ENCODE results near the gene KLF17. TPM values are rescaled to one million over a fixed set of nuclear protein-coding genes. Genes with fewer than 3 reads are reported as not detected.

The KLF17 gene
- polyA plus RNA-seq, 1 donor (not counting 4 experiments of a cell fraction or from before 2014, with no cell fraction given), result not detected

DNA sequence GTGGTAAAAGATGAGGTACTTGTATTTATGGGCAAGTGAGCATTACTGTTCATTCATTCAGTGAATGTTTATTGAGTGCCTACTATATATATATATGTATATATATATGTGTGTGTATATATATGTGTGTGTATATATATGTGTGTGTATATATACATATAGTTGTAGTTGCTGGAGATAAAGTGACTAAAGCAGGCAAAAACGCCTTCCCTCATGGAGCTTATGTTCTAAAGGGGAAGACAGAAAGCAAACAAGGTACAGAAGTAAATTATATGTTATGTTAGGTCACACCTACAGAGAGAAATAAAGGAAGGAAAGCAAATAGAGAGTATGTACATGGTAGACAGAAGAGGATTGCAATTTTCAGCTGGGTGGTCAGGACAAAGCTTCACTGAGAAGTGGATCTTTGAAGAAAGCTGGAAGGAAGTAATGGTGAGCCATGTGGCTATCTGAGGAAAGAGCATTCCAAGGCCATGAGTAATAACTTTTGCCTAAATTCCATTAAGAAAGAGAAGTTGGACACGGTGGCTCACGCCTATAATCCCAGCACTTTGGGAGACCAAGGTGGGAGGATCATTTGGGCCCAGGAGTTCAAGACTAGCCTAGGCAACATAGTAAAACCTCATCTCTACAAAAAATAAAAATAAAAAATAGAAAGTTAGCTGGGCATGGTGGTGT lies 33.5 kb upstream of the KLF17 start:
- FAIRE-seq, result peak; percentile 39
- TF ChIP-seq EZH2 (IDR thresholded peaks at IDR 0.05; ENCODE audit: low read length), result no peak
- TF ChIP-seq, protein P1, sequence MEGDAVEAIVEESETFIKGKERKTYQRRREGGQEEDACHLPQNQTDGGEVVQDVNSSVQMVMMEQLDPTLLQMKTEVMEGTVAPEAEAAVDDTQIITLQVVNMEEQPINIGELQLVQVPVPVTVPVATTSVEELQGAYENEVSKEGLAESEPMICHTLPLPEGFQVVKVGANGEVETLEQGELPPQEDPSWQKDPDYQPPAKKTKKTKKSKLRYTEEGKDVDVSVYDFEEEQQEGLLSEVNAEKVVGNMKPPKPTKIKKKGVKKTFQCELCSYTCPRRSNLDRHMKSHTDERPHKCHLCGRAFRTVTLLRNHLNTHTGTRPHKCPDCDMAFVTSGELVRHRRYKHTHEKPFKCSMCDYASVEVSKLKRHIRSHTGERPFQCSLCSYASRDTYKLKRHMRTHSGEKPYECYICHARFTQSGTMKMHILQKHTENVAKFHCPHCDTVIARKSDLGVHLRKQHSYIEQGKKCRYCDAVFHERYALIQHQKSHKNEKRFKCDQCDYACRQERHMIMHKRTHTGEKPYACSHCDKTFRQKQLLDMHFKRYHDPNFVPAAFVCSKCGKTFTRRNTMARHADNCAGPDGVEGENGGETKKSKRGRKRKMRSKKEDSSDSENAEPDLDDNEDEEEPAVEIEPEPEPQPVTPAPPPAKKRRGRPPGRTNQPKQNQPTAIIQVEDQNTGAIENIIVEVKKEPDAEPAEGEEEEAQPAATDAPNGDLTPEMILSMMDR (optimal IDR thresholded peaks at IDR 0.05 in 1 of 3, IDR thresholded peaks at IDR 0.05 in 1 of 3, conservative IDR thresholded peaks at IDR 0.05 in 1 of 3; ENCODE audit: extremely low read depth in 1 of 3, insufficient read depth in 2 of 3, low read length in 3 of 3), result no peak

DNA sequence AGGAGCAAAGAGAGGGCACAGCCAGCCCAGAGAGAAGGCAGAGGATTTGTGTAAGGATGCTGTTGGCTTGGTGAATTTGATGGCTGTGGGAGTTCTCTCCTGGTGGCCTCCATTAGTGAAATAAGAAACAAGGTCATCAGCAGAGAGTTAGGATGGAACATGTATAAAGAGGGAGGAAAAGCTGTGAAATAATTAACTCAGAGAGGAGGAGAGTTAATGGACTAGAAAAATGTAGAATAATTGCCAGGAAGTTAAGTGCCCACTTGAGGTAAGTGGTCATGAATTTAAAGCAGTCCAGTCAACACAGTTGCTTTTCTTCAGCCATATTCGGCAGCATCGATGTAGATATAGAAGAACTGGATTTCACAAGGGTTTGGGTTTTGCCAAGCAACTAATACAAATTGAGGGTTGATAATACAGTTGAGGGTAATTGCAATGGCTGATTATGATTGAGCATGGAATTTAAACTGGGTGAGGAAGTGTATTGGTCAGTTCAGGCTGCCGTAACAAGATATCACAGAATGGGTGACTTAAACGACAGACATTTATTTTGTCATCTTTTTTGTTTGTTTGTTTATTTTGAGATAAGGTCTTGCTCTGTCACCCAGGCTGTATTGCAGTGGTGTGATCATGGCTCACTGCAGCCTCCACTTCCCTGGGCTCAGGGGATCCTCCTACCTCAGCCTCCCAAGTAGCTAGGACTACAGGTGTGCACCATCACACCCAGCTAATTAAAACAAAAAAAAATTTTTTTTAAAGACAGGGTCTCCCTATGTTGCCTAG lies 31.7 kb upstream of the KLF17 start:
- Histone ChIP-seq H3K36me3 (ENCODE audit: control insufficient read depth in 2 of 2, extremely low read depth in 1 of 2, insufficient read depth in 2 of 2, low read length in 2 of 2) (no peaks in the 10 kb centered on the region), H3K27me3 (ENCODE audit: control insufficient read depth, extremely low read depth, insufficient read depth, low read length) (peaks cover 3% of the 10 kb centered on the region), H3K27ac (ENCODE audit: control insufficient read depth, insufficient read depth, low read length) (no peak overlapping the region), H3K9ac (ENCODE audit: control insufficient read depth, extremely low read depth, insufficient read depth, low read length) (no peak overlapping the region), H3K4me3 (ENCODE audit: control insufficient read depth in 2 of 3, extremely low read depth in 1 of 3, insufficient read depth in 2 of 3, low read depth in 1 of 3, low read length in 3 of 3) (no peak overlapping the region), H3K9me1 (ENCODE audit: control insufficient read depth, extremely low read depth, insufficient read depth, low read length) (no peaks in the 10 kb centered on the region), H3K4me2 (ENCODE audit: control insufficient read depth, extremely low read depth, insufficient read depth, low read depth, low read length) (no peak overlapping the region), H3K4me1 (ENCODE audit: control insufficient read depth, extremely low read depth, insufficient read depth, low read length) (peaks cover 7% of the 10 kb centered on the region), H4K20me1 (ENCODE audit: control insufficient read depth, extremely low read depth, insufficient read depth, low read length) (no peaks in the 10 kb centered on the region), H3K9me3 (ENCODE audit: control insufficient read depth, low read depth, low read length) (no peaks in the 10 kb centered on the region), H2AFZ (ENCODE audit: control insufficient read depth, low read length) (no peak overlapping the region), H3K79me2 (ENCODE audit: control insufficient read depth, insufficient read depth, low read length) (no peaks in the 10 kb centered on the region)
- TF ChIP-seq, protein P1 (optimal IDR thresholded peaks at IDR 0.05 in 1 of 3, IDR thresholded peaks at IDR 0.05 in 1 of 3, conservative IDR thresholded peaks at IDR 0.05 in 1 of 3; ENCODE audit: extremely low read depth in 1 of 3, insufficient read depth in 2 of 3, low read length in 3 of 3), result no peak
- TF ChIP-seq EZH2 (IDR thresholded peaks at IDR 0.05; ENCODE audit: low read length), result no peak
- DNase-seq (ENCODE audit: low read depth, low spot score), result no peak
- dilution Hi-C loops (cut with MboI; ENCODE audit: extremely low pct_ligation_motif_present, low sequenced_read_pairs), result no loop called here
- FAIRE-seq, result no peak

More for the DNA sequence above, 33.5 kb upstream of the KLF17 start:
- no peaks in the 10 kb centered on the region for H3K27me3 ChIP-seq (ENCODE audit: control insufficient read depth, extremely low read depth, insufficient read depth, low read length)
- dilution Hi-C loops (cut with MboI; ENCODE audit: extremely low pct_ligation_motif_present, low sequenced_read_pairs), result no loop called here
- no peak overlapping the region for H3K9ac ChIP-seq (ENCODE audit: control insufficient read depth, extremely low read depth, insufficient read depth, low read length)
- H3K79me2 ChIP-seq (ENCODE audit: control insufficient read depth, insufficient read depth, low read length), result no peaks in the 10 kb centered on the region
- no peak overlapping the region for H3K4me3 ChIP-seq (ENCODE audit: control insufficient read depth in 2 of 3, extremely low read depth in 1 of 3, insufficient read depth in 2 of 3, low read depth in 1 of 3, low read length in 3 of 3)
- no peaks in the 10 kb centered on the region for H3K36me3 ChIP-seq (ENCODE audit: control insufficient read depth in 2 of 2, extremely low read depth in 1 of 2, insufficient read depth in 2 of 2, low read length in 2 of 2)
- H3K4me2 ChIP-seq (ENCODE audit: control insufficient read depth, extremely low read depth, insufficient read depth, low read depth, low read length), result no peak overlapping the region
- H3K9me3 ChIP-seq (ENCODE audit: control insufficient read depth, low read depth, low read length), result no peaks in the 10 kb centered on the region
- H3K27ac ChIP-seq (ENCODE audit: control insufficient read depth, insufficient read depth, low read length), result no peak overlapping the region
- no peaks in the 10 kb centered on the region for H4K20me1 ChIP-seq (ENCODE audit: control insufficient read depth, extremely low read depth, insufficient read depth, low read length)
- no peak overlapping the region for H2AFZ ChIP-seq (ENCODE audit: control insufficient read depth, low read length)
- peaks cover 7% of the 10 kb centered on the region for H3K4me1 ChIP-seq (ENCODE audit: control insufficient read depth, extremely low read depth, insufficient read depth, low read length)
- no peaks in the 10 kb centered on the region for H3K9me1 ChIP-seq (ENCODE audit: control insufficient read depth, extremely low read depth, insufficient read depth, low read length)
- DNase-seq (ENCODE audit: low read depth, low spot score), result peak; percentile 15
